Loucy (cell line): ENCODE measurements around the gene CNNM3.

Experiments
- CTCF ChIP-seq: fragments of 200-600 bp; sonication (generic); conservative IDR thresholded peaks from 2 replicates; pipeline ENCODE4 v1.5.1; 2014; ENCODE audit warnings: mild to moderate bottlenecking, antibody characterized with exemption, low read length
- EZH2phosphoT487 ChIP-seq: fragments of 200-600 bp; IDR thresholded peaks from 2 replicates; pipeline ENCODE4 v1.6.1; 2018; ENCODE audit warnings: antibody characterized with exemption, mild to moderate bottlenecking, moderate library complexity, borderline replicate concordance

- TF ChIP-seq CTCF (no peak), EZH2phosphoT487 (no peak)
Observed at GRCh38 chr2:96815326-96816126, 542 bp upstream of the CNNM3 start.
